Activated CD4-positive, alpha-beta T cell treated with anti-CD3 and anti-CD28 coated beads, Interleukin-2, amount 50 U/mL, for 4 hours (primary cell): ENCODE results near the gene CHRNB4.
"Not testable (repeated sequence)": the region's sequence is repeated elsewhere in the genome, so short reads cannot be mapped to it uniquely, and the experiment has no call there.

Experiments used
- DNase-seq, 2 experiments: peaks; one replicate each; pipeline ENCODE4 v3.0.0-alpha.2; 2020

The CHRNB4 gene, protein sequence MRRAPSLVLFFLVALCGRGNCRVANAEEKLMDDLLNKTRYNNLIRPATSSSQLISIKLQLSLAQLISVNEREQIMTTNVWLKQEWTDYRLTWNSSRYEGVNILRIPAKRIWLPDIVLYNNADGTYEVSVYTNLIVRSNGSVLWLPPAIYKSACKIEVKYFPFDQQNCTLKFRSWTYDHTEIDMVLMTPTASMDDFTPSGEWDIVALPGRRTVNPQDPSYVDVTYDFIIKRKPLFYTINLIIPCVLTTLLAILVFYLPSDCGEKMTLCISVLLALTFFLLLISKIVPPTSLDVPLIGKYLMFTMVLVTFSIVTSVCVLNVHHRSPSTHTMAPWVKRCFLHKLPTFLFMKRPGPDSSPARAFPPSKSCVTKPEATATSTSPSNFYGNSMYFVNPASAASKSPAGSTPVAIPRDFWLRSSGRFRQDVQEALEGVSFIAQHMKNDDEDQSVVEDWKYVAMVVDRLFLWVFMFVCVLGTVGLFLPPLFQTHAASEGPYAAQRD

DNA sequence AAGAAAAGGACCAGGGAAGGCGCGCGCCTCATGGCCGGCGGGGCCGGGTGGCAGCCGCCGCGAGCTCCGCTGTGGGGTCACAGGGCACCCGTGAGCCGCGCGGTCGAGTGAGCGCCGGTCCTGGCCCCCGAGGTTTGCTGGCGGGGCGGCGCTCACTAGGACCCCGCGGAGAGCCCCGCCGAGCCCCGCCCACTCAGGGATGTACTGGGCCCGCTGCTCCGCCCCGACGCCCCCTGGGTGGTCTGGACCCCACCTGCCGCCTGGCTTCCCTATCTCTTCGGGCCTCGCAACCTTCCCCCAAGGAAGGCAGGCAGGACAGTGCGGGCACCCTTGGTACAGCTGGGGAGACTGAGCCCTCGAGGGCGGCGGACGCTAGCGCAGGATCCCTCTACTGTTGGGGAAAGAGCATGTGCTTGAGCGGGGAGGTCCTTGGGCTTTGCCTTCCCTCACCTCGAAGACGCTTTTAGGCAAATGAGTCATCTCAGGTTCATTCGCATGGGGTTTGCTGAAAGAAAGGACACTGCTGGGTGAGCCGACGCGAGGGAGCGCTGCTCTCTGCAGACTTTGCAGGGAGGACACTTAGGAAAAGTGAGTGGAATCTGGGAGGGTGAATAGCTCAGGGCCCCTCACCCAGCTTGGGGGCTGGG is at the start of gene CHRNB4:
CHRNB4 (minus strand) TSS at position 109 of the 647 bp plus-strand sequence; CDS start at position 32, 77 bp downstream.
- no peak for DNase-seq

DNA sequence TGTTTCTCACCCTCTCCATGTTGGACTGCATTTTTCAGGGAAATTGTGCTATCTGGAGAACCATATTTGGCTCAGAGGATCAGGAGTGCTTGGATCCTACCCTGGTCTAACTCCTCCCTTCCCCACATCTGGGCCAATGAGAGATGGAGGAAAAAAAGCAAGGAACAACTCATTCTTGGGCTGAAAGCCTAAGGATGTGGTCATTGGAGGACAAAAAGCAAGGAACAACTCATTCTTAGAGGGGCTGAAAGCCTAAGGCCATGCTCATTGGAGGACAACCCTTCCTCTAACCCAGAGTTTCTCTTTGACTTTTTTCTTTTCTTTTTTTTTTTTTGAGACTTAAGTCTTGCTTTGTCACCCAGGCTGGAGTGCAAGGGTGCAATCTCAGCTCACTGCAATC is 48.6 kb upstream of the CHRNB4 start:
- no peak for DNase-seq

DNA sequence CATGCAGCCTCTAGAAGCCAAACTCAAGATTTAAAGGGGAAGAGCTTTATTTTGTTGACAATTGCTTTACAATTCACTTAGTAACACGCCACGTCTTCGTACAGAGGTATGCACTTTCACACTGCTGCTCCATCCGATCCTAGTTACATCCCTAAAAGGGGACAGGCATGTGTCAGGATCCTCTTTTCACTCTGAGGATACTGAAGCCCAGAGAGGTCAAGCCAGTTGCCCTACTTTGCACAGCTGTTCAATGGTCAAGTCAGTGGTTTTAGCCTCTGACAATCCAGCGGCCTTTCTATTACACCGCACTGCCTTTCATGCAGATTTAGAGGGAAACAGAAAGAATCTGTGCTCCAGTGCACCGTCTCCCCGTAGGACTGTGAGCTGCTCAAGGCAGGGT is 44.9 kb upstream of the CHRNB4 start:
- no peak for DNase-seq

DNA sequence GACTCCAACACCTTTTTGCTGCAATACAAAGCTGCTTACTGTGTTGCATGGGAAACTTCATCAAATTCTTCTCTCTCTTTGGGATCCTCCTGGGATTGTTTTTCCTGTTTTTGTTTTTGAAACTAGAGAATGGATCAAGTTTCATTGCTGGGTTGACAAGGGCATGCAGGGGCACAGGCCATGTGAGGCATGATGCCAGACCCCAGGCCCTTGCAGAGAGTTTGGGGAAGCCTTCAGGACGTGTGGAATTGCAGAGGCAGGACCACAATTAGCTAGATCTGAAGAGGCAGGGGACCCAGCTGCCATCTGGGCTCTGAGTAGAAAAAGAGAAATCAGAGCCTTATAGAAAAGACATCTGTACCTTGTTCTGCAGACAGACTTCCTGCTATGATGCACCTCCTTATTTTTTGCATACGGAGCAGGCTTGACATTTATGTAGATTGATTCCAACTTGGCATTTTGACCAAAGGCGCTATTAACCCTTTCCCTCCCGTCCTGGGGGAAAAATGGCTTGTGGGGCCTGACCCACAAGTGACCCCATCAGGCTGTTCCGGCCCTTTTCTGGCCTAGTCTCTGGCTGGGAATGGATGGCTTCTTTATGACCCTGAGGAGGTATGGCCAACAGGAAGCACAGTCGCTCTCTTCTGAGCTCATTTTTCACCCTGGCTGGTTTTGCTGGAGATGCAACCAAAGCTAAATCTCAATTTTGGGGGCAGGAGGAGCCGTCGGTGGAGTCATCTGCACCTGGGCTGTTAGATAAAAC is 44.3 kb upstream of the CHRNB4 start:
- DNase-seq: no peak

DNA sequence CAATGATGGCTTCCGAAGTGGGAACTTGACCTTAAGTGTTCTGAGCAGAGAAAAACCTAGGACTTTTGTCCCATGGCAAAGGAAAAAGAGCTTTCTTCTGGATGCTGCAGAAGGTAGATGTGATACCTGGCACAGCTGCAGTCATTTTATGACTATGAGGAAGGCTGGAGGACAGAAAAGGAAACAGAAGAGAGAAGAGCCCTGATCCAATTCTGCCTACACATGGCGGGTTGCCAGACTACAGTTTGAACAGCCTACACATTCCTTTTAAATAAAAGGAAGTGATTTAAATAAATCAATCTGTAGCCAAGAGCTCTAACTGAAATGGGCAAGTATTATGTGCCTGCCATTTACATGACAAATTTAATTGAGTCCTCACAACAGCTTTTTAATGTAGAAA is 43.6 kb upstream of the CHRNB4 start:
- no peak for DNase-seq

DNA sequence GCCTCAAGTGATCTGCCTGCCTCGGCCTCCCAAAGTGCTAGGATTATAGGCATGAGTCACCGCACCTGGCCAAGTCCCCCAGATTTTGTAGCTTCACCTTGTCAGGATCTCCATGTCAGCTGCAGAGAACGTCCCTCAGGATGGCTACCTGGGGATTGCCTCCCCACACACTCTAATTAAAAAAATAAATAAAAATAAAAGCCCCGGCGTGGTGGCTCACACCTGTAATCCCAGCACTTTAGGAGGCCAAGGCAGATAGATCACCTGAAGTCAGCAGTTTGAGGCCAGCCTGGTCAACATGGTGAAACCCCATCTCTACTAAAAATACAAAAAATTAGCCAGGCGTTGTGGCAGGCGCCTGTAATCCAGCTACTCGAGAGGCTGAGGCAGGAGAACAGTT is 42.6 kb upstream of the CHRNB4 start:
- DNase-seq: not testable (repeated sequence)

DNA sequence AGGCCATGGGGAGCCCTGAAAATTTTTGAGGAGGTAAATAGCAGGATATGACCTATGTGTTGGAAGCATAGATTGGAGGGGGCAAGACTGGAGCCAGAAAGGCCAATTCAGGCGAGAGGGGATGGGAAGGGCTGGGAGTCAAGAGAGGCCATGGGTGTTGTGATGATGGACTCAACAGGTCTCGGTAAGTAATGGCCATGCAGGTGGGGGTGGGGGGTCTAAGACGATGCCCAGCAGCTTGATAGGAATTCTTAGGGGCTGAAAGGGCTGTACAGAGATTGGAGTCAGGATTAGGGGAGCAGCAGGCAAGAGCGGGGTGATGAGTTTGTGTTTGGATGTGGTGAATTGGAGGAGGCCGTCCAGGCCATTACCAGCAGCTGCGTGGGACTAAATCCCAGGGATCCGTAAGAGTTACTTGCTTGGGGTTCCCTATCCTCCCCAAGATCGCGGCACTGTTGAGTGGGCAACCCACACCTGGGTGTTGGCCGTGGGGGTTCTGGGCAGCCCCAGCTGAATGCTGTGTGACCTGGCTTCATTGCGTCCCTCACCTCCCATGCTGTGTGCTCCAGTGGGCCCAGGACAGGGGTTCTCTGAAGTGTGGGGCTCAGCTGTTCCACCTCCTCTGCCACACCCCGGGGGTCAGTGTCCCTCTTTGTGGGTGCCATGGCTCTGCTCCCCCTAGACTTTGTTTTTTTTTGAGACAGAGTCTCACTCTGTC is 41.8 kb upstream of the CHRNB4 start:
- DNase-seq: no peak

DNA sequence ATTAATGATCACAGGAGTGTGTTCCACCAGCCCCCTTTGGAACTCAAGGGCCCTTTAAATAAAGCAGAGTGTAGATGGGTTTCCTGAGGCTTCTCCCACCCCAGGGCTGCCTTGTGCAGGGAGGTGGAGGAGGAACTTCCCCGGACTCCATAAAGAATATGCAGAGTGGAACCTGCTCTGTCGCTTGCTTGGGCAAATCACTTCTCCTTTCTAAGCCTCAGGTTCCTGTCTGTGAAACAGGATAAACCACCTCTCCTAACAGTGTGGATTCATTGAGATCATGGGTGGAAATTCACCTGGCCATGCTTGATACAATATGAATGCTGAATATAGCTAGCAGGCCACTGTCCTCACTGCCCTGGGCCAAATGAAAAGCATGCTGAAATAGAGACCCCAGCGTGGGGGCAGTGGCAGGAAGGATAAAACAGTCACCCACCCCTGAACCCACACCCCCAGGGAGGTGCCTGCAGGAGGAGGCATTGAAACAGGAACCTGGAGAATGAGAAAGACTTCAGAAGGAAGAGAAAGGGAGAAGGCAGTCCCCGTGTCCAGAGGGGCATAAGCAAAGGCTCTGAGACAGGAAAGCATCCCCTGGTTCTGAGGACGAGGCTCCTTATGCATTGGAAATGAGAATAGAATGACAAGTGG is 41.1 kb upstream of the CHRNB4 start:
- no peak for DNase-seq

DNA sequence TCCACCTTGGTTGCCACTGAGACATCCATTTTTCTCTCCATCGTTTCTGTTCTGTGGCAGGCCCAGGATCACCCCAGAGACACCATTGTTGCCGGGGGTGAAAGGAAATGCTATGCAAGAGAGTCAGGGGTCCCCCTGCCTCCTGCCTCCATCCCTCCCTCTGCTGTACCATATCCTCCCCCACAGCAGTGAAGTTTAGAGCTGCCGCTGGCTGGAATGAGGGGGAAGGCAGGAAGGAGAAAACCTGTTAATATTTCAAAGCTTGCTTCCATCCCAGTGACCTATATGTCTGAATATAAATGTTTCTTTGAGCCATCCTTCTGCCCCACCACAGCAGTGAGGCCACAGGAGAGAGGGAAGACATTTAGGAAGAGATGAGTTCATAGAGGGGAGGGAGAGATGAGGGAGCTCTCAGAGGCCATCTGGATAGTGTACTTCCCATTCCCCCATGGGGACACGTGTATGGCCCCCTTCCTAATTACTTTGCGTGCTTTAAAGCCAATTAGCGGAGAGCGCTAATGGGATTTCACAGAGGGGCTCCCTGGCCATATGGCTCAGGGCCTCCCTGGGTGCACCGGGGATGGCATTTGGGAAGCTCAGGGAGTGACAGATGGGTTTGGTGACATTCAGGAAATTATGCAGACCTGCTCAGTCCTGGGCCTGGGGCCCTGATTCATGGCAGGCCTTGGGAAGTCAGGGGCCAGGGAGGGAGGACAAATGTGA is 40.4 kb upstream of the CHRNB4 start:
- no peak for DNase-seq

DNA sequence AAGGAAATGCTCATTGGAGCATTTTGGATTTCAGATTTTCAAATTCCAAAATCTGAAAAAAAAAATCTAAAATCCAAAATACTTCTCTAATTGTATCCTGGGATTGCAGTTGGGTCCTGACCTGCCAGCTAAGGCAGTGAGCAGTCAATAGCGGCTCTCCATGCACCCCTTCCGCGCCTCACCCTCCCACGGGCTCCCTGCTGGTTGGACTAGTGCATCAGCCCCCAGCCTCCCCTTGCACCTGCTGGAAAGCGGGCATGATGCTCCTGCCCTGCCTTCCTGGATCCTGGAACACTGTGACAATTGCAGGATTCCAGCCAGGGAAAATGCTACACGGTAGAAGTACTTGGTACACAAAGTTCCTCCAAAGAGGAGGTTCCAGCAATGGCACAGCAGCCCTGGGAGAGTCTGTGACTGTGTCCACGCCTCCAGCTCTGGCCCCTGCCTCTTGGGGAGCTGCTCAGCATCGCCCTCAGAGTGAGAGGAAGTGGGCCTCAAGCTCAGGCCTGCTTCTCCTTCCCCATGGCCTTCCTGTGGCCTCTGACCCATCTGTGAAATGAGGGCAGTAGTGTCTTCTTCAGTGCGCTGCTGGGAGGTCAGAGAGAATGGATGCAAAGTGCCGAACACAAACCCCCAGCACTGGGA is 39.5 kb upstream of the CHRNB4 start:
- no peak for DNase-seq

DNA sequence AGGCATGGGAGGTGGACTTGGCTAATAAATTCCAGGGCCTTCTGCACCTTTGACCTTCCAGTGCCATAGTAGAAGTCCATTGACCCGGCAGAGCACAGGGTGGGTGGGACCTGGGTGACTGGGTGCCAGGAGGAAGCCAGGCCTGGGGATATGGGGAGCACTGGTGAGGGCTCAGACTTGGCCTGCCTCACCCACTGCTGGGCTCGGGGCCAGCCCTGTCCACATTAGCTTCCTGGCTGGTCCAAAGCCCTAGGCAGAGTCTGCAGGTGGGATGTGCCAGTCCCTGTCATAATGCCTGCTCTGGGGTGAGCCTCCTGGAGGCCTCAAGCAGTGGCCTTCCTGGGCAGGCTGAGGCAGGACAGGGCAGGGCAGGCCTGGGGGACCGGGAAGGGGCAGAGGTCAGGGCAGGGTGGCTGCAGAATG is 38.1 kb upstream of the CHRNB4 start:
- DNase-seq: no peak

DNA sequence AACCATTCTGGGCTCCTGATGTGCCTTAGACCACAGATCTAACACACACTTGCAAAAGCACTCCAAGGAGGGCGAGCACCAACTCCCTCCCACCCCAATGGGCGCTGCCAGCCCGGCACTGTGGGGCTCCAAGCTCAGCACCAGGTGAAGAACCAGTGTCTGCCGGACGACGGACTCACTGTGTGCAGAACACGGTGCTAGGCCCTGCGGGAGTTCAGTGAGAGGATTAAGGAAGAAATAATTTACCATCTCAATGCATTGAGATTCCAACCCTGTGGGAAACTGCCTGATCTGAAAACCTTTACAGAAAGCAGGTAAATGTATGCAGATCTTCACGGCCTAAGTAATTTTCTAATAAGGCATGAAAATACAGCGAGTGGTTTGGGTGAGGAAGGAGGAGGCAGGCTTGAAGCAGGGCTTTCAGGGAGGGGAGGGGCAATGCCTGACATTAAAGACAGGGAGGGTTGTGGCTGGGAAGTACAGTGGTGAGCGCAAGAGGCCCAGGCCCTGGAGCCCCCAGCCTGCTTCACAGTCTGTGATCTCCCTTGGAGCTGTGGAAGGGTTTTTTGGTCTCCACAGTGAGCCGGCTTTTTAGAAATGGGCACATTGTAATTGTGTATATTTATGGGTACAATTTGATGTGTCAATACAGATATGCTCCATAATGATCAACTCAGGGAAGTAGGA is 35.6 kb upstream of the CHRNB4 start:
- no peak for DNase-seq

DNA sequence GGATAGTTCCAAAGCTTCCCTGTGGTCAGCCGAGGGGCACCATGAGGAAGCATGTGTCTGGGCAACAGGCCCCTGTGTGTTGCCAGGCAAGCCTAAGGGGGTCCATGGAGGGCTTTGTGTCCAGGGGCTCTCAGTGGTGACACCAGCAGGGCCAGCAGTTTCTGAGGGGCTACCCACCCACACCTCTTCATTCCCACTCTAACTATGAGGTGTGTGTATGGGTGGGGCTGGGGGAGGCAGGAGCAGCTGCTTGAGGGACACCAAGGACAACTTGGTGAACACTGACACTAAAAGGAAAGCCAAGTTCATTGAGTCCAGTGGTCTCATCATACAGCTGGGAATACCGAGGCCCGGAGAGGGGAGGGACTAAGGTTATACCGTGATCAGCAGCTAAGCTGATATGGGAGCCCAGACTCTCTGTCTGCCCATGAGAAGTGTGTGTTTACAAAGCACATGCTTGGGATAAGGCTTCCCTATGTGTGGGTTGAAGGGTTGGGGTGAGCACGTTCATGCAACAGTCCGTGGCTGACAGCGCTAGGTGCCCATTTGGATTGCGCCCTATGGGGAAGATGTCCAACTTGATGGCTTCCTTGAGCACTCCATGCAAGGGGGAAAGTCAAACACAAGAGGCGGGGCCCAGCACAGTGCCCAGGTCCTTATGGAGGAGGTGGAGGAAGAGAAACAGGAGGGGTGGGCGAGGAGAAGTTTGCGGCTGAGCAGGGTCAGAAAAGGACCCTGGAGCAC is 34.8 kb upstream of the CHRNB4 start:
- DNase-seq: no peak

DNA sequence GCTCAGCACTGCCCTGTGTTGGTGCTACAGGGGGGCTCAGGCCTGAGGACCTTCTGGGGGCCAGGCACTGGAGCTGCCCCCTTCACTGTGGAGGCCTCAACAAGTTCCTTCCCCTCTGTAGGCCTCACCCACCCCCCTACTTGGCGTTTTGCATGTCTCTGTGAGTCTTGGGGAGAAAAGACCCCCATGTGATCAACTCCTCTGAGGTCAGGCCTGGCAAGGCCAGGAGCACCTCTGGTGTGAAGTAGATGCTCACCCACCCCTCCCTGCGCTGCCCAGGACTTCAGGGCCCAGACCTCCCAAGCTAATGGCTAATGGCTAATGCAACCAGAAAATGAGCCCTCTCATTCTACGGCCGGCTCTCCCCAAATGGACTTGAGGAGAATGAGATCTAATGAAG is 34.2 kb upstream of the CHRNB4 start:
- DNase-seq: no peak

DNA sequence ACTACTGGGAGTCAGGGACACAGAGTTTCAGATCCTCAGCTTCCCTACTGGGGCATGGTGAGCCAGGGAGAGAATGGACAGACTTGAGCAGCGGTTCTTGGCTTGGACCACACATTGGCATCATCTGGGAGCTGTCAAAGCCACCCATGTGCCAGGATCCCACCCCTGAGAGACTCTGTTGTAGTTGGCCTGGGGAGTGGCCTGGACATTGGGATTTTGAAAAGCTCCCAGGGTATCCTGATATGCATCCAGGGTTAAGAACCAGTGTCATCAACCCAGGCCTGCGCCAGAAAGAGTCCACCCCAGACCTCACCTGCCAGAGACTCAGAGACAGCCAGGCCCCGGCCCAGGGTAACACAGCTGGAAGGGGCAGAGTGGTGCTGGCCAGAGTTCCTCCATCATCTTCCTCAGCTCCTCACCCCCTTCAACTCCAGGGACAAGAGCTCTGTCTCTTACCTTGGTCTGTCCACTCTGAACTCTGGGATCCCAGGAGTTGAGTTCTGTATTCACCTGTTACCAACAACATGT is 33.0 kb upstream of the CHRNB4 start:
- no peak for DNase-seq

DNA sequence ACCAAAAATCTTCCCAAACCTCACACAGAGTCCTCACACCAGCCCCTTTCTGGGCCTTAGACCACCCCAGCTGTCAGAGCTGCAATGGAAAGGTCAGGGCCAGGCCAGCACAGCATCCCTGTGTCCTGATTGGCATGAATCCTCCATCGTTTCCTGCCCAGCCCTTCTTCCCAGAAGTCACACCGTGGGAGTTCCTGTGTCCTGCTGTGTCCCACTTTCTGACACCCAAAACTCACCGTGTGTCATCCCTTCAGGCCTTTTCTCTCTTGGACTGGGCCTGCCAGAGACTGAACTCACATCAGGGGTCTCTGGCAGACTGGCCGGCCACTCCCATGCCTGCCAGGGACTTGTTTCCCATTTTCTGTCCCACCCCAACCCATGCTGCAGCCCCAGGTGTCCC is 32.5 kb upstream of the CHRNB4 start:
- DNase-seq: no peak

DNA sequence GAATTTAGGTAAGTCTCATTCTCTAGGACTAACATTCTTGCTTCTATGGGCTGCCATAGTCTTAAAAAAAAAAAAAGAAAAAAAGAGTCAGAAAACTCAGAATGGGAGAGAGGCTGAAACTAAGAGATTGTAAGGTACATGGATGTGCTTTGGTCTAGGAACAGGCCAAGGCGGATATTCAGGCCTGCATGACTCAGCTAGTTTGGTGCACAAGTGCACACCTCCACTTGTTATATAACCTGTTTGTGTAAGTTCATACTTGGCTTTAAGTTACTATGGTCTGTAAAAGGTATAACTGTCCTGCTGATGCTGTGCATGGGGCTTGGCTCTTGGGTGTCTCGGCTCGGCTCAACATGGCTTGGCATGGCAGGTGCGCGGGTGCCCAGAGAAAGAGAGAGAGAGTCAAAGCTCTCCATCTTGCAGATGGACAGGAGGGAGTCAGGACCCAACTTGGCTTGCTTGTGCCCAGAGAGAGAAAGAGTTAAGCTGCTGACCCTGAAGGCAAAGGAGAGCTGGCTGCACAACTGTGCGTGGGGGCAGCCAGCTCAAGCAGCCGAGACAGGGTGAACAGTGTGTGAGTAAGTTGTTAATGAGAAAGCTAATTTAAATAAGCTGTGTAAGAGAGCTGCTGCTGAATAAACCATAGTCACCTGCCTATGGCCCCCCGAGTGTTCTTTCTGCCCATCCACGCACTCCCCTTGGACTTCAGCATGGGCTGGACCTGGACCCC is 31.4 kb upstream of the CHRNB4 start:
- no peak for DNase-seq

DNA sequence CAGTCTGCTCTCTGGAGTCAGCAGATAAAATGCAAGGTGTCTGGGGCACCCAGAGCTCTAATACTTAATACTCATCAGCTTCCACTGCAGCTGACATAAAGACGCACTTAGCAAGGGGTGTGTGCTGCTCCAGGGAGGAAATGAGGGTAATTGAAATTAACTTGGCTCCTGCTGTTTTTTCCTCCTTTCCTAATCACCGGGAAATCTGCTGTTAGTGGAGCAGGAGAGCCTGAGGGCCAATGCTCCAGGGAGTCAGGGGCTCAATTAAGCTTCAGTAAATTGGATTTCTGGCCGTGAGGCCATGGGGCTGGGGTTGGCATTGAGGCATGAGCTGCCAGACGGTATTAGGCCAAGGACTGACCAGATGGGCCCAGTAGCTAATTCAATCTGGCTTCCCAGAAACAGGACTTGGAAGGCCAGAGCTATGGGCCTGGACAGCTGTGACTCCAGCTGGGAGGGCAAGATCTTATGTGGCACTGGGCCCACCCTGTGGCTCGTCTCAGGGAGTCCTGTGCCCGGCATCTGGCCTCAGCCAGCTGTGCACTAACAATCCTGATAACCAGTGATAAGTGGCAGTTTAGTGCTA is 30.7 kb upstream of the CHRNB4 start:
- DNase-seq: no peak
